Neuronal stem cell (in vitro differentiated cells): Measurements from ENCODE around the gene ARL1.

Experiments used
- DNase-seq: peaks from one replicate; pipeline ENCODE4 v3.0.0-alpha.2; 2013; ENCODE audit warnings: low spot score
- H2AFZ ChIP-seq: one replicate; pipeline ENCODE4 v1.6.1; 2013; ENCODE audit warnings: mild to moderate bottlenecking, low read length, inconsistent platforms
- H2AK5ac ChIP-seq: 2 replicates; pipeline ENCODE4 v1.6.1; 2013; ENCODE audit warnings: low read depth, mild to moderate bottlenecking, inconsistent platforms, low read length, moderate library complexity, mixed read lengths
- H2BK120ac ChIP-seq: 2 replicates; pipeline ENCODE4 v1.6.1; 2013; ENCODE audit warnings: low read depth, mild to moderate bottlenecking, inconsistent platforms, low read length, moderate library complexity, mixed read lengths
- H2BK12ac ChIP-seq: one replicate; pipeline ENCODE4 v1.6.1; 2013; ENCODE audit warnings: low read length, inconsistent platforms
- H2BK15ac ChIP-seq: 2 replicates; pipeline ENCODE4 v1.6.1; 2013; ENCODE audit warnings: mild to moderate bottlenecking, low read length, inconsistent platforms, mixed read lengths
- H2BK5ac ChIP-seq: one replicate; pipeline ENCODE4 v1.6.1; 2013; ENCODE audit warnings: inconsistent platforms, mild to moderate bottlenecking, low read length, moderate library complexity
- H3K14ac ChIP-seq: one replicate; pipeline ENCODE4 v1.6.1; 2013; ENCODE audit warnings: low read length, inconsistent platforms
- H3K18ac ChIP-seq: 2 replicates; pipeline ENCODE4 v1.6.1; 2013; ENCODE audit warnings: low read length, inconsistent platforms
- H3K23ac ChIP-seq: 2 replicates; pipeline ENCODE4 v1.6.1; 2013; ENCODE audit warnings: low read depth, mild to moderate bottlenecking, mixed read lengths, low read length, inconsistent platforms; ENCODE audit not compliant: poor library complexity
- H3K27ac ChIP-seq: replicated peaks from 3 replicates; pipeline ENCODE4 v1.5.1; 2013; ENCODE audit warnings: low read length, inconsistent platforms
- H3K27me3 ChIP-seq, 3 experiments: 2 replicates each; pipeline ENCODE4 v1.6.1; 2013; ENCODE audit warnings: low read length in 3 of 3, mild to moderate bottlenecking in 2 of 3, inconsistent platforms in 1 of 3, low read depth in 1 of 3, mixed read lengths in 1 of 3, moderate library complexity in 1 of 3; ENCODE audit not compliant: control insufficient read depth in 3 of 3, insufficient read depth in 3 of 3
- H3K36me3 ChIP-seq, 2 donors: replicated peaks in 1 of 2; 2 replicates each; pipeline ENCODE4 v1.6.1; 2013; ENCODE audit warnings: low read length in 2 of 2; ENCODE audit not compliant: control insufficient read depth in 2 of 2, insufficient read depth in 2 of 2
- H3K4ac ChIP-seq: 2 replicates; pipeline ENCODE4 v1.6.1; 2013; ENCODE audit warnings: inconsistent platforms, mild to moderate bottlenecking, low read length, moderate library complexity
- H3K4me1 ChIP-seq, 2 donors: 1 replicate in 1 of 2; 2 replicates in 1 of 2; pipeline ENCODE4 v1.6.1; 2013; ENCODE audit warnings: low read length in 2 of 2, low read depth in 1 of 2; ENCODE audit not compliant: control insufficient read depth in 2 of 2, insufficient read depth in 1 of 2
- H3K4me2 ChIP-seq: one replicate; pipeline ENCODE4 v1.6.1; 2013; ENCODE audit warnings: mild to moderate bottlenecking, low read length, inconsistent platforms; ENCODE audit not compliant: insufficient read depth, poor library complexity, severe bottlenecking
- H3K4me3 ChIP-seq, 2 donors: 2 replicates each; pipeline ENCODE4 v1.5.1; 2013; ENCODE audit warnings: low read length in 2 of 2, mild to moderate bottlenecking in 2 of 2, inconsistent platforms in 1 of 2, moderate library complexity in 1 of 2
- H3K79me1 ChIP-seq: one replicate; pipeline ENCODE4 v1.6.1; 2013; ENCODE audit warnings: low read depth, mild to moderate bottlenecking, inconsistent platforms, low read length, moderate library complexity
- H3K9ac ChIP-seq: one replicate; pipeline ENCODE4 v1.6.1; 2013; ENCODE audit warnings: mild to moderate bottlenecking, low read depth, low read length, inconsistent platforms; ENCODE audit not compliant: poor library complexity
- H3K9me3 ChIP-seq, 2 donors: replicated peaks in 1 of 2; 2 replicates each; pipeline versions ENCODE3 to v1.6.1; 2013; ENCODE audit warnings: low read length in 2 of 2, mild to moderate bottlenecking in 2 of 2, inconsistent platforms in 1 of 2, low read depth in 1 of 2, mixed read lengths in 1 of 2, moderate library complexity in 1 of 2; ENCODE audit not compliant: control insufficient read depth in 2 of 2, insufficient read depth in 1 of 2
- H4K8ac ChIP-seq: one replicate; pipeline ENCODE4 v1.6.1; 2013; ENCODE audit warnings: low read depth, mild to moderate bottlenecking, inconsistent platforms, low read length, moderate library complexity
- H4K91ac ChIP-seq: one replicate; pipeline ENCODE4 v1.6.1; 2013; ENCODE audit warnings: low read length, low read depth, mild to moderate bottlenecking, inconsistent platforms; ENCODE audit not compliant: poor library complexity
- WGBS, 2 donors: extraction: QIAGEN DNeasy Blood & Tissue Kit; methylation state at CpG; one replicate each; pipeline ENCODE4 v1.1.7; 2013; ENCODE audit warnings: missing lambda C conversion rate in 2 of 2, mixed read lengths in 1 of 2; ENCODE audit not compliant: insufficient read length in 2 of 2, insufficient replicate concordance in 1 of 2; ENCODE audit errors: extremely low coverage in 2 of 2; 5-methylcytosine and 5-hydroxymethylcytosine counted together

The ARL1 gene

DNA sequence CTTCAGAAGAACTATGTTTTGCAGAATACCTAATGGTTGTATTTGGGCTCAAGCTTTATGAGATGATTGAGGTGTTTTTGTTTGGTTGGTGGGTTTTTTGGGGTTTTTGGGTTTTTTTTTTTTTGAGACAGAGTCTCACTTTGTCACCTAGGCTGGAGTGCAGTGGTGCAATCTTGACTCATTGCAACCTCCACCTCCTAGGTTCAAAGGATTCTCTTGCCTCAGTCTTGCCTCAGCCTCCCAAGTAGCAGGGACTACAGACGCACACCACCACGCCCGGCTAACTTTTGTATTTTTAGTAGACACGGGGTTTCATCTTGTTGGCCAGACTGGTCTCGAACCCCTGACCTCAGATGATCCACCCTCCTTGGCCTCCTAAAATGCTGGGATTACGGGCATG is 39.6 kb downstream of the ARL1 start:
- Histone ChIP-seq H3K18ac (no peak overlapping the region), H3K79me1 (no peaks in the 10 kb centered on the region), H3K4me3 (no peak overlapping the region), H3K4ac (no peak overlapping the region), H4K91ac (no peak overlapping the region), H3K9ac (no peak overlapping the region), H2AFZ (no peak overlapping the region), H3K14ac (no peak overlapping the region), H3K27ac (no peak overlapping the region), H3K27me3 (no peaks in the 10 kb centered on the region), H3K4me2 (no peak overlapping the region), H4K8ac (no peak overlapping the region), H2AK5ac (no peak overlapping the region), H2BK120ac (no peak overlapping the region), H2BK5ac (no peak overlapping the region), H3K36me3 (peaks cover 19 to 91% of the 10 kb centered on the region in 2 donors), H3K4me1 (no peaks in the 10 kb centered on the region), H3K23ac (no peak overlapping the region), H2BK12ac (no peak overlapping the region), H2BK15ac (no peak overlapping the region), H3K9me3 (no peaks in the 10 kb centered on the region)
- no peak for DNase-seq
- WGBS, 2 donors = no CpG with 5 or more reads among the region's 6 CpGs

DNA sequence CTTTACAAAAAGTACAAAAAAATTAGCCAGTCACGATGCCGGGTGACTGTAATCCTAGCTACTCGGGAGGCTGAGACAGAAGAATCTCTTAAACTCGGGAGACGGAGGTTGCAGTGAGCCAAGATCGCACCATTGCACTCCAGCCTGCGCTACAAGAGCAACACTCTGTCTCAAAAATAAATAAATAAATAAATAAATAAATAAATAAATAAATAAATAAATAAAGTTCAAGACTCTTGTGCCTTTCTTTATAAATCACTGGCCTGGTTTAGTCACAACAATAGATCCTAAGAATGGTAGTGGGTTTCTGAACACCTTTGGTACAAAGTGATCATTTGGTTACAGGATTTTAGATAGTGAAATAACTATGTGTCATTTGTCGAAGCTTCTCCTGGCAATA is 46.1 kb downstream of the ARL1 start:
- H2BK12ac ChIP-seq = no peak overlapping the region
- no peak for DNase-seq
- H2BK5ac ChIP-seq = no peak overlapping the region
- H3K4me3 ChIP-seq = no peak overlapping the region
- H3K36me3 ChIP-seq = peaks cover 3 to 88% of the 10 kb centered on the region in 2 donors
- no peak overlapping the region for H2AFZ ChIP-seq
- H3K4me2 ChIP-seq = no peak overlapping the region
- H2AK5ac ChIP-seq = no peak overlapping the region
- no peaks in the 10 kb centered on the region for H3K79me1 ChIP-seq
- no peak overlapping the region for H2BK120ac ChIP-seq
- no peak overlapping the region for H3K14ac ChIP-seq
- H3K4ac ChIP-seq = no peak overlapping the region
- H3K27me3 ChIP-seq = no peaks in the 10 kb centered on the region
- no peaks in the 10 kb centered on the region for H3K9me3 ChIP-seq
- H3K4me1 ChIP-seq = no peaks in the 10 kb centered on the region
- no peak overlapping the region for H4K8ac ChIP-seq
- H4K91ac ChIP-seq = no peak overlapping the region
- no peak overlapping the region for H3K27ac ChIP-seq
- H3K18ac ChIP-seq = no peak overlapping the region
- no peak overlapping the region for H3K9ac ChIP-seq
- no CpG with 5 or more reads among the region's 8 CpGs for WGBS, 2 donors
- H2BK15ac ChIP-seq = no peak overlapping the region
- H3K23ac ChIP-seq = no peak overlapping the region

DNA sequence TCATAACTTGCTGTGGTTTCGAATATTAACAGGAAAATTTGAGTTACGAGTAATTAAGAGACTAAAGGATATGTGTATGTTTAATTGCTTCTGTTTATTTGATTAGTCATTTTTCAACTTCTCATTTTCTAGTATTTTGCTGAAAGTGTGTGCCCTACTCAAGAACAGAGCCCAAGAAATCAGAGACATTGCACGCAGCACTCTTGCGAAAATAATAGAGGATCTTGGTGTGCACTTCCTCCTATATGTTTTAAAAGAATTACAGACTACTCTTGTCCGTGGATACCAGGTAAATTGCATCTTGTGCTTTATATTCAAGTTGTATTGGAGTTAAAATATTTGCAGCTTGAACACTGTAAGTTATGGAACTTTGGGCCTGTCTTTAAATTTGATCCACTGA is 50.8 kb downstream of the ARL1 start:
- H3K79me1 ChIP-seq = no peaks in the 10 kb centered on the region
- H2AFZ ChIP-seq = no peak overlapping the region
- no peak for DNase-seq
- H3K4me1 ChIP-seq = no peaks in the 10 kb centered on the region
- no peak overlapping the region for H3K4ac ChIP-seq
- no peak overlapping the region for H3K27ac ChIP-seq
- H2BK15ac ChIP-seq = no peak overlapping the region
- H3K18ac ChIP-seq = no peak overlapping the region
- no CpG with 5 or more reads among the region's 5 CpGs for WGBS, 2 donors
- H3K36me3 ChIP-seq = peaks cover 3 to 83% of the 10 kb centered on the region in 2 donors
- no peak overlapping the region for H2AK5ac ChIP-seq
- H4K8ac ChIP-seq = no peak overlapping the region
- H2BK12ac ChIP-seq = no peak overlapping the region
- no peaks in the 10 kb centered on the region for H3K9me3 ChIP-seq
- no peak overlapping the region for H4K91ac ChIP-seq
- H3K14ac ChIP-seq = no peak overlapping the region
- no peak overlapping the region for H2BK120ac ChIP-seq
- no peak overlapping the region for H3K23ac ChIP-seq
- no peak overlapping the region for H3K4me3 ChIP-seq
- no peaks in the 10 kb centered on the region for H3K27me3 ChIP-seq
- H2BK5ac ChIP-seq = no peak overlapping the region
- H3K4me2 ChIP-seq = no peak overlapping the region
- H3K9ac ChIP-seq = no peak overlapping the region

DNA sequence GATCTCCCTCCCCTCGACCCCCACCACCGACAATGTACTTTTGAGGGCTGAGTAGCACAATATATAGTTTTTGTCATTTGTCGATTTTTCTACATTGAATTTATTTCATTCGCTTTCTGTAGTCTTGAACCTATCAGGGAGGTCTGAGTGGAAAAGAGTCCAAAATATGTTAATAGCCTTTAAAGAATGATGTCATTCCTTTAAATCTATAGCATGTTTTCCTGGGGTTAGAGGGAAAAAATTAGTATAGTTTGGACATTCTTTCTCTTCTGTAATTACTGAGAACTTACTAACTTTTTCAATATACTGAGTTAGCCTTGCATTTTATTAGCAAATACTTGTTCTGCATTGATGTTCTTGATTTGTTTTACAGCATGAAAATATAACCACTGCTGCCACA is 55.9 kb downstream of the ARL1 start:
- Histone ChIP-seq H3K14ac (no peak overlapping the region), H3K23ac (no peak overlapping the region), H4K91ac (no peak overlapping the region), H3K27ac (no peak overlapping the region), H3K9me3 (peaks cover 0 to 15% of the 10 kb centered on the region in 2 donors), H2AK5ac (no peak overlapping the region), H2BK5ac (no peak overlapping the region), H2BK12ac (no peak overlapping the region), H3K9ac (no peak overlapping the region), H3K36me3 (peaks cover 7 to 89% of the 10 kb centered on the region in 2 donors), H3K18ac (no peak overlapping the region), H3K4ac (no peak overlapping the region), H4K8ac (no peak overlapping the region), H3K4me2 (no peak overlapping the region), H3K79me1 (no peaks in the 10 kb centered on the region), H2AFZ (no peak overlapping the region), H3K4me3 (no peak overlapping the region), H2BK120ac (no peak overlapping the region), H2BK15ac (no peak overlapping the region), H3K4me1 (no peaks in the 10 kb centered on the region), H3K27me3 (no peaks in the 10 kb centered on the region)
- no CpG with 5 or more reads among the region's 4 CpGs for WGBS, 2 donors
- DNase-seq = no peak
